SK-N-SH (cell line): ENCODE results near the gene PRKCD. TPM values are rescaled to one million over a fixed set of nuclear protein-coding genes. Genes with fewer than 3 reads are reported as not detected.
A peak's percentile ranks its signal among the peaks of the same experiment; 100 is the strongest.

ENCODE experiments used
- CTCF ChIA-PET: fragments of 300-600, 350-600 bp; formaldehyde crosslinking; extraction: SDS; loops from one replicate; lab custom pipeline; 2021; lab: Yijun Ruan, JAX
- POLR2A ChIA-PET: fragments of 350-600 bp; sonication (Branson Sonifier 250); formaldehyde crosslinking; extraction: SDS; loops from one replicate; lab custom pipeline; 2020; ENCODE audit warnings: antibody characterized with exemption, inconsistent platforms; lab: Yijun Ruan, JAX
- DNase-seq: peaks from one replicate; pipeline ENCODE4 v3.0.0; 2012
- H2AFZ ChIP-seq: fragments of 200-600 bp; sonication (generic); 2 replicates; pipeline ENCODE4 v1.8.1; 2016; ENCODE audit warnings: antibody characterized with exemption, mild to moderate bottlenecking, low read depth
- H3F3A ChIP-seq: fragments of 200-600 bp; sonication (generic); replicated peaks from 2 replicates; pipeline ENCODE3; 2016; ENCODE audit warnings: antibody characterized with exemption, mild to moderate bottlenecking; ENCODE audit not compliant: insufficient read depth
- H3K27ac ChIP-seq, 2 experiments: fragments of 200-500 bp in 1 of 2; fragments of 200-600 bp in 1 of 2; sonication (Bioruptor generic) in 1 of 2; sonication (generic), shearing (Covaris generic) in 1 of 2; 2 replicates each; pipeline versions ENCODE4 v1.5.1 to v1.6.1; 2014 to 2016; ENCODE audit warnings: low read depth in 2 of 2, inconsistent platforms in 1 of 2, low read length in 1 of 2, mild to moderate bottlenecking in 1 of 2, mixed read lengths in 1 of 2
- H3K27me3 ChIP-seq: fragments of 200-600 bp; sonication (generic), shearing (Covaris generic); 2 replicates; pipeline ENCODE4 v1.6.1; 2016; ENCODE audit warnings: mixed run types; ENCODE audit not compliant: insufficient read depth
- H3K36me3 ChIP-seq, 2 experiments: fragments of 200-500 bp in 1 of 2; fragments of 200-600 bp in 1 of 2; sonication (Bioruptor generic) in 1 of 2; sonication (generic) in 1 of 2; replicated peaks in 1 of 2; 2 replicates each; pipeline versions ENCODE3 to v1.5.1; 2014 to 2016; ENCODE audit warnings: low read length in 1 of 2, mild to moderate bottlenecking in 1 of 2; ENCODE audit not compliant: insufficient read depth in 2 of 2, control insufficient read depth in 1 of 2
- H3K4me1 ChIP-seq, 2 experiments: fragments of 200-500 bp in 1 of 2; fragments of 200-600 bp in 1 of 2; sonication (Bioruptor generic) in 1 of 2; sonication (generic), shearing (Covaris generic) in 1 of 2; 2 replicates each; pipeline versions ENCODE4 v1.5.1 to v1.6.1; 2014 to 2016; ENCODE audit warnings: low read depth in 1 of 2, low read length in 1 of 2, mixed run types in 1 of 2; ENCODE audit not compliant: insufficient read depth in 2 of 2, control insufficient read depth in 1 of 2
- H3K4me2 ChIP-seq: fragments of 200-600 bp; sonication (generic), shearing (Covaris generic); 2 replicates; pipeline ENCODE4 v1.6.1; 2017; ENCODE audit warnings: mixed run types
- H3K4me3 ChIP-seq, 2 experiments: fragments of 200-500 bp in 1 of 2; fragments of 200-600 bp in 1 of 2; sonication (Bioruptor generic) in 1 of 2; sonication (generic), shearing (Covaris generic) in 1 of 2; 2 replicates each; pipeline versions ENCODE4 v1.5.1 to v1.8.1; 2014 to 2016; ENCODE audit warnings: low read depth in 2 of 2, inconsistent platforms in 1 of 2, low read length in 1 of 2, mild to moderate bottlenecking in 1 of 2, mixed read lengths in 1 of 2, moderate library complexity in 1 of 2
- H3K79me2 ChIP-seq: fragments of 200-600 bp; sonication (generic); 2 replicates; pipeline ENCODE4 v1.8.1; 2017; ENCODE audit warnings: mild to moderate bottlenecking; ENCODE audit not compliant: insufficient read depth
- H3K9ac ChIP-seq: fragments of 200-600 bp; sonication (generic); 2 replicates; pipeline ENCODE4 v1.6.1; 2017; ENCODE audit warnings: mixed run types
- H3K9me2 ChIP-seq: fragments of 200-600 bp; sonication (generic); 2 replicates; pipeline ENCODE4 v1.6.1; 2017; ENCODE audit warnings: mixed run types
- H3K9me3 ChIP-seq: fragments of 200-600 bp; sonication (generic); 2 replicates; pipeline ENCODE4 v1.6.1; 2017; ENCODE audit warnings: mixed run types, mild to moderate bottlenecking, moderate library complexity
- H4K20me1 ChIP-seq: fragments of 200-600 bp; sonication (generic); 2 replicates; pipeline ENCODE4 v1.6.1; 2017; ENCODE audit warnings: mild to moderate bottlenecking, mixed run types; ENCODE audit not compliant: insufficient read depth
- CHD2 ChIP-seq: fragments of 150-350 bp; IDR thresholded peaks from 2 replicates; pipeline ENCODE4 v1.6.1; 2018; ENCODE audit warnings: low read length; ENCODE audit not compliant: partially characterized antibody
- EP300 ChIP-seq, 2 experiments: IDR thresholded peaks; 2 replicates each; pipeline versions ENCODE4 v1.4.0 to v1.6.1; 2012; ENCODE audit warnings: borderline replicate concordance in 1 of 2, low read depth in 1 of 2, low read length in 1 of 2
- FOSL2 ChIP-seq: IDR thresholded peaks from 2 replicates; pipeline ENCODE4 v1.4.0; 2012; ENCODE audit warnings: low read depth, mild to moderate bottlenecking, moderate library complexity, borderline replicate concordance
- FOXJ3 ChIP-seq: sonication (generic); formaldehyde crosslinking; IDR thresholded peaks from 2 replicates; pipeline ENCODE4 v1.5.1; 2020; ENCODE audit warnings: mild to moderate bottlenecking, missing genetic modification reagents
- GABPA ChIP-seq: IDR thresholded peaks from 2 replicates; pipeline ENCODE4 v1.4.0; 2012; ENCODE audit warnings: low read depth, mild to moderate bottlenecking
- MEF2A ChIP-seq: IDR thresholded peaks from 2 replicates; pipeline ENCODE4 v1.4.0; 2012; ENCODE audit warnings: low read depth, borderline replicate concordance
- MXI1 ChIP-seq: IDR thresholded peaks from 2 replicates; pipeline ENCODE4 v1.6.1; 2012; ENCODE audit warnings: mild to moderate bottlenecking, low read depth, low read length, improper control_type of control experiment
- NRF1 ChIP-seq: IDR thresholded peaks from 2 replicates; pipeline ENCODE4 v1.6.1; 2012; ENCODE audit warnings: low read depth, mild to moderate bottlenecking, low read length
- POLR2AphosphoS5 ChIP-seq: IDR thresholded peaks from 2 replicates; pipeline ENCODE4 v1.6.1; 2012; ENCODE audit warnings: low read depth, low read length
- RAD21 ChIP-seq: IDR thresholded peaks from 2 replicates; pipeline ENCODE4 v1.6.1; 2012; ENCODE audit warnings: mild to moderate bottlenecking, low read length
- RCOR1 ChIP-seq: fragments of 150-350 bp; IDR thresholded peaks from 2 replicates; pipeline ENCODE4 v1.6.1; 2017; ENCODE audit warnings: antibody characterized with exemption, low read length
- RFX5 ChIP-seq: IDR thresholded peaks from 2 replicates; pipeline ENCODE4 v1.6.1; 2012; ENCODE audit warnings: mild to moderate bottlenecking, improper control_type of control experiment, low read length
- RXRA ChIP-seq: IDR thresholded peaks from 2 replicates; pipeline ENCODE4 v1.4.0; 2012; ENCODE audit warnings: low read depth, mild to moderate bottlenecking, borderline replicate concordance
- SIN3A ChIP-seq: IDR thresholded peaks from 2 replicates; pipeline ENCODE4 v1.6.1; 2012; ENCODE audit warnings: low read depth, mild to moderate bottlenecking, low read length, moderate library complexity, borderline replicate concordance
- SMC3 ChIP-seq: IDR thresholded peaks from 2 replicates; pipeline ENCODE4 v1.6.1; 2012; ENCODE audit warnings: low read depth, low read length, improper control_type of control experiment
- TAF1 ChIP-seq: IDR thresholded peaks from 2 replicates; pipeline ENCODE4 v1.6.1; 2012; ENCODE audit warnings: low read depth, mild to moderate bottlenecking, low read length, moderate library complexity, borderline replicate concordance
- TCF12 ChIP-seq: IDR thresholded peaks from 2 replicates; pipeline ENCODE4 v1.4.0; 2012
- YY1 ChIP-seq: IDR thresholded peaks from 2 replicates; pipeline ENCODE4 v1.4.0; 2012; ENCODE audit warnings: low read depth, mild to moderate bottlenecking
- WGBS: methylation state at CpG from one replicate; pipeline ENCODE4 v1.1.6; 2017; ENCODE audit warnings: low lambda C conversion rate; 5-methylcytosine and 5-hydroxymethylcytosine counted together
- polyA plus RNA-seq, 3 experiments: library from polyadenylated mRNA; depleted of rRNA; stranded (reverse); fragments of >200 nt; gene quantifications; 2 replicates each; pipeline ENCODE4 v1.2.3, GENCODE V29; 2012
- TF ChIP-seq, protein P1 (sequence below): IDR thresholded peaks from 2 replicates; pipeline ENCODE4 v1.6.1; 2012; ENCODE audit warnings: mild to moderate bottlenecking, low read depth, low read length, moderate library complexity
- TF ChIP-seq, protein P2 (sequence below): fragments of 200-600 bp; sonication (generic); IDR thresholded peaks from 2 replicates; pipeline ENCODE4 v1.6.1; 2017; ENCODE audit warnings: antibody characterized with exemption, mild to moderate bottlenecking, moderate library complexity
- TF ChIP-seq, protein P3 (sequence below): IDR thresholded peaks from 2 replicates; pipeline ENCODE4; 2012

PRKCD gene
- polyA plus RNA-seq, 1 of the 3 experiments (the other 2 are of a cell fraction), result 29.0 TPM

DNA sequence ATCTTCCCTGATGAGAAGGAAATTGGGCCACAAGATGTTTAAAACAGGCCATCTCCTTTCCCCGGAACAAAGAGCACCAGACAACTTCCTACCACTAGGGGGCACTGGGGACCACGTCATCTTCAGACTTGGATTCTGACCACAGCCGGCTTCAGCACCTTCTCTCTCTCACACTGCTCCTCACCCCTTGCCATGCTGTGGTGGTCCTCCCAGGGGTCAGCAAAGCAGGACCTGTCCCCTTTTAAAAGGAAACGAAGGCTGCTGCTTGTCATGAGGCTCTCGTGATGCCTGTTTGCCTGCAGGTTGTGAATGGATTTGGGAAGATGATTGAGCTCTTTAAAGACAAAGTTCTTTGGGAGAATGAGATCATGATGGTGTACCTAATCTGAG, 47.0 kb upstream of the PRKCD start (continued):
- TF ChIP-seq, protein P1, sequence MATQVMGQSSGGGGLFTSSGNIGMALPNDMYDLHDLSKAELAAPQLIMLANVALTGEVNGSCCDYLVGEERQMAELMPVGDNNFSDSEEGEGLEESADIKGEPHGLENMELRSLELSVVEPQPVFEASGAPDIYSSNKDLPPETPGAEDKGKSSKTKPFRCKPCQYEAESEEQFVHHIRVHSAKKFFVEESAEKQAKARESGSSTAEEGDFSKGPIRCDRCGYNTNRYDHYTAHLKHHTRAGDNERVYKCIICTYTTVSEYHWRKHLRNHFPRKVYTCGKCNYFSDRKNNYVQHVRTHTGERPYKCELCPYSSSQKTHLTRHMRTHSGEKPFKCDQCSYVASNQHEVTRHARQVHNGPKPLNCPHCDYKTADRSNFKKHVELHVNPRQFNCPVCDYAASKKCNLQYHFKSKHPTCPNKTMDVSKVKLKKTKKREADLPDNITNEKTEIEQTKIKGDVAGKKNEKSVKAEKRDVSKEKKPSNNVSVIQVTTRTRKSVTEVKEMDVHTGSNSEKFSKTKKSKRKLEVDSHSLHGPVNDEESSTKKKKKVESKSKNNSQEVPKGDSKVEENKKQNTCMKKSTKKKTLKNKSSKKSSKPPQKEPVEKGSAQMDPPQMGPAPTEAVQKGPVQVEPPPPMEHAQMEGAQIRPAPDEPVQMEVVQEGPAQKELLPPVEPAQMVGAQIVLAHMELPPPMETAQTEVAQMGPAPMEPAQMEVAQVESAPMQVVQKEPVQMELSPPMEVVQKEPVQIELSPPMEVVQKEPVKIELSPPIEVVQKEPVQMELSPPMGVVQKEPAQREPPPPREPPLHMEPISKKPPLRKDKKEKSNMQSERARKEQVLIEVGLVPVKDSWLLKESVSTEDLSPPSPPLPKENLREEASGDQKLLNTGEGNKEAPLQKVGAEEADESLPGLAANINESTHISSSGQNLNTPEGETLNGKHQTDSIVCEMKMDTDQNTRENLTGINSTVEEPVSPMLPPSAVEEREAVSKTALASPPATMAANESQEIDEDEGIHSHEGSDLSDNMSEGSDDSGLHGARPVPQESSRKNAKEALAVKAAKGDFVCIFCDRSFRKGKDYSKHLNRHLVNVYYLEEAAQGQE, result no peak
- no peak for TF ChIP-seq EP300 (IDR thresholded peaks at IDR 0.05; ENCODE audit: borderline replicate concordance in 1 of 2, low read depth in 1 of 2, low read length in 1 of 2)
- no peak for TF ChIP-seq POLR2AphosphoS5
- no peak for TF ChIP-seq GABPA
- TF ChIP-seq YY1, result no peak
- no peak for TF ChIP-seq RCOR1

DNA sequence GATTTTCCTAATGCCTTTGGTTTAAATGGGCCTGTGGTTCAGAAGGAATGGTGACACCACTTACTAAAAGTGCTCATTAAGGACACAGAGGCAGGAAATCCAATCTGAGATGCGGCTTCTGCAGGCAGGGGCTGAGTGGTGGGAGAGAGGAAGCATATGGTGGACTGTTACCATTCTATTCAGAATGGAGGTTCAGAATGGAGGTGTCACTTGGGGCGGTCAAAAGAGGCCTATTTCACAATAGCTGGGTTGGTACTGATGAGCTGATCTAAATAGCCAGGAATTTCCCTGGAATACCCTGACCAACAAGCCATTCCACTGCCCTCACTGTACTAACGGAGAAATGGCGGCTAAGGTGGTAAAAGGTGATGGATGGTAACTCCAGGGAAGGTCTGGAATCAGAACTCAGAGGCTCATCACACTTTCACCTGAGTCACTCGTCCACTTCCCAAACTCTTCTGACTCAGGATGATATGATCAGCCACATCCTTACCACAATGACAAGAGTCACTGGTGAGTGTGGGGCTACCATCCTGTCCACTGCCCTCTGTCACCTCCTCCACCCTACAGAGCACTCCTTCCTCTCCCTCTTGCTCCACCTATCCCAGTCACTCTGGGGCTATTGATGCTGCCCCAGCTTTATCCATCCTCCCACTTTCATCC, 46.5 kb upstream of the PRKCD start:
- H3K9me2 ChIP-seq, result no peaks in the 10 kb centered on the region
- H3K4me3 ChIP-seq, result no peak overlapping the region
- no peaks in the 10 kb centered on the region for H3K79me2 ChIP-seq
- no peak overlapping the region for H3K9ac ChIP-seq
- no peaks in the 10 kb centered on the region for H3F3A ChIP-seq
- DNase-seq, result no peak
- no peaks in the 10 kb centered on the region for H3K27me3 ChIP-seq
- H2AFZ ChIP-seq, result no peak overlapping the region
- H3K4me2 ChIP-seq, result no peak overlapping the region
- TF ChIP-seq RXRA (no peak), MXI1 (no peak), YY1 (no peak), RFX5 (no peak), RAD21 (no peak), EP300 (IDR thresholded peaks at IDR 0.05; ENCODE audit: borderline replicate concordance in 1 of 2, low read depth in 1 of 2, low read length in 1 of 2) (no peak), SIN3A (no peak), TCF12 (no peak), NRF1 (no peak), CHD2 (no peak), MEF2A (no peak), TAF1 (no peak), FOXJ3 (CRISPR knock-in tag) (no peak), SMC3 (no peak), POLR2AphosphoS5 (no peak), FOSL2 (no peak)
- TF ChIP-seq, protein P2, sequence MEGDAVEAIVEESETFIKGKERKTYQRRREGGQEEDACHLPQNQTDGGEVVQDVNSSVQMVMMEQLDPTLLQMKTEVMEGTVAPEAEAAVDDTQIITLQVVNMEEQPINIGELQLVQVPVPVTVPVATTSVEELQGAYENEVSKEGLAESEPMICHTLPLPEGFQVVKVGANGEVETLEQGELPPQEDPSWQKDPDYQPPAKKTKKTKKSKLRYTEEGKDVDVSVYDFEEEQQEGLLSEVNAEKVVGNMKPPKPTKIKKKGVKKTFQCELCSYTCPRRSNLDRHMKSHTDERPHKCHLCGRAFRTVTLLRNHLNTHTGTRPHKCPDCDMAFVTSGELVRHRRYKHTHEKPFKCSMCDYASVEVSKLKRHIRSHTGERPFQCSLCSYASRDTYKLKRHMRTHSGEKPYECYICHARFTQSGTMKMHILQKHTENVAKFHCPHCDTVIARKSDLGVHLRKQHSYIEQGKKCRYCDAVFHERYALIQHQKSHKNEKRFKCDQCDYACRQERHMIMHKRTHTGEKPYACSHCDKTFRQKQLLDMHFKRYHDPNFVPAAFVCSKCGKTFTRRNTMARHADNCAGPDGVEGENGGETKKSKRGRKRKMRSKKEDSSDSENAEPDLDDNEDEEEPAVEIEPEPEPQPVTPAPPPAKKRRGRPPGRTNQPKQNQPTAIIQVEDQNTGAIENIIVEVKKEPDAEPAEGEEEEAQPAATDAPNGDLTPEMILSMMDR, result no peak
- TF ChIP-seq, protein P3, sequence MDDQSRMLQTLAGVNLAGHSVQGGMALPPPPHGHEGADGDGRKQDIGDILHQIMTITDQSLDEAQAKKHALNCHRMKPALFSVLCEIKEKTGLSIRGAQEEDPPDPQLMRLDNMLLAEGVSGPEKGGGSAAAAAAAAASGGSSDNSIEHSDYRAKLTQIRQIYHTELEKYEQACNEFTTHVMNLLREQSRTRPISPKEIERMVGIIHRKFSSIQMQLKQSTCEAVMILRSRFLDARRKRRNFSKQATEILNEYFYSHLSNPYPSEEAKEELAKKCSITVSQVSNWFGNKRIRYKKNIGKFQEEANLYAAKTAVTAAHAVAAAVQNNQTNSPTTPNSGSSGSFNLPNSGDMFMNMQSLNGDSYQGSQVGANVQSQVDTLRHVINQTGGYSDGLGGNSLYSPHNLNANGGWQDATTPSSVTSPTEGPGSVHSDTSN, result no peak
- peaks cover 0 to 13% of the 10 kb centered on the region in 2 experiments; a peak in 1 of 4 replicates for H3K4me1 ChIP-seq
- ChIA-PET POLR2A (interaction anchor here (1.1 kb wide), 1 partner anchor 81 kb away, joined by 3 read pairs; no protein-coding TSS in a partner anchor), CTCF (interaction anchor here (0.7 to 15.2 kb wide), 37 partner anchors 8 to 819 kb away, joined by 3 to 206 read pairs (median 4); partner anchors contain the start of genes MUSTN1 and RFT1)
- H4K20me1 ChIP-seq, result no peaks in the 10 kb centered on the region
- peaks cover 36 to 38% of the 10 kb centered on the region in 2 experiments for H3K36me3 ChIP-seq
- H3K27ac ChIP-seq, result peak overlapping the region; percentile 30 to 33; a peak in 3 of 4 replicates
- H3K9me3 ChIP-seq, result no peaks in the 10 kb centered on the region
- WGBS, result 80% methylated on average over 5 of the region's 5 CpGs
